Psoas muscle (tissue), 8 donors: ENCODE data around the gene PLB1. TPM values are rescaled to one million over a fixed set of nuclear protein-coding genes. Genes with fewer than 3 reads are reported as not detected.

Experiments used
- ATAC-seq, 4 donors: fragments of 200-7000 bp; cut with Tn5 transposase; one replicate each; pipeline ENCODE4 v1.9.1; 2020; ENCODE audit warnings: moderate library complexity in 3 of 4, mild to moderate bottlenecking in 2 of 4
- DNase-seq, 2 donors: peaks; one replicate each; pipeline ENCODE4 v3.0.0-alpha.2; 2020
- H3K27ac ChIP-seq: fragments of 200-600 bp; one replicate; pipeline ENCODE4 v1.8.0; 2022
- H3K27me3 ChIP-seq, 3 donors: fragments of 200-600 bp in 1 of 3; one replicate each; pipeline versions ENCODE4 v1.6.1 to v1.8.0; 2013 to 2022; ENCODE audit warnings: low read length in 2 of 3, mild to moderate bottlenecking in 2 of 3, moderate library complexity in 1 of 3; ENCODE audit not compliant: insufficient read depth in 3 of 3
- H3K36me3 ChIP-seq, 2 donors: fragments of 200-600 bp in 1 of 2; one replicate each; pipeline versions ENCODE4 v1.6.1 to v1.8.0; 2013 to 2022; ENCODE audit warnings: low read depth in 1 of 2, mild to moderate bottlenecking in 1 of 2, moderate library complexity in 1 of 2; ENCODE audit not compliant: insufficient read depth in 1 of 2
- H3K4me1 ChIP-seq: fragments of 200-600 bp; one replicate; pipeline ENCODE4 v1.8.0; 2022
- H3K4me3 ChIP-seq: fragments of 200-600 bp; one replicate; pipeline ENCODE4 v1.8.0; 2022; ENCODE audit warnings: mild to moderate bottlenecking
- H3K9me3 ChIP-seq: fragments of 200-600 bp; one replicate; pipeline ENCODE4 v1.8.0; 2022
- CTCF ChIP-seq: fragments of 200-600 bp; IDR thresholded peaks from one replicate; pipeline ENCODE4 v1.8.0; 2022; ENCODE audit warnings: antibody characterized with exemption
- WGBS, 3 donors: extraction: QIAGEN DNeasy Blood & Tissue Kit; methylation state at CpG; one replicate each; pipeline versions ENCODE4 v1.1.6 to v1.1.7; 2013; 5-methylcytosine and 5-hydroxymethylcytosine counted together
- intact Hi-C, 2 donors: fragments of 100-400 bp; cut with DNase I; formaldehyde crosslinking; loops; one replicate each; pipeline versions ENCODE4 v1.11.0 to v1.14.2; 2022
- polyA plus RNA-seq, 3 donors: library from polyadenylated mRNA; stranded (reverse); fragments of 200-250 nt; gene quantifications; one replicate each; pipeline ENCODE4 v1.2.3, GENCODE V29; 2013
- total RNA-seq, 4 donors: library from RNA; stranded (reverse); fragmentation: NEBNext Ultra II Directional in 2 of 4; extraction: Animal tissue kit (Norgen Biotek cat#: 25700) in 2 of 4; gene quantifications; one replicate each; pipeline versions ENCODE4 v1.2.1 to v1.2.4, GENCODE V29; 2021 to 2023
- donor health status: healthy with polysubstance abuse.
- donor health status: DM: no; HTN: no; CAD: no; lungs with moderate emphysema.
- donor health status: Bipolar disorder and iron deficiency.
- donor health status: healthy.
- donor health status: DM: yes; HTN: yes; CAD: no.
- donor health status: DM: no; HTN: no; CAD: no.
- donor health status: DM: no; HTN: no; CAD: no.
- donor health status: DM: yes; HTN: yes; CAD: no.

PLB1 gene
- total and polyA plus RNA-seq, 7 donors: 0.63 to 4.9 (median 1.7) TPM

GRCh38 chr2:28488083-28488830 lies 7.6 kb upstream of the PLB1 start:
- Histone ChIP-seq H3K4me1 (no peaks in the 10 kb centered on the region), H3K4me3 (no peak overlapping the region), H3K27me3 (no peaks in the 10 kb centered on the region), H3K27ac (no peak overlapping the region), H3K9me3 (no peaks in the 10 kb centered on the region), H3K36me3 (no peaks in the 10 kb centered on the region)
- intact Hi-C loops: no loop called here
- 57 to 66% (median 64%) methylated on average over 5 to 6 of the region's 6 CpGs for WGBS, 3 donors
- TF ChIP-seq CTCF: no peak
- no peak for DNase-seq
- ATAC-seq: no peak

DNA sequence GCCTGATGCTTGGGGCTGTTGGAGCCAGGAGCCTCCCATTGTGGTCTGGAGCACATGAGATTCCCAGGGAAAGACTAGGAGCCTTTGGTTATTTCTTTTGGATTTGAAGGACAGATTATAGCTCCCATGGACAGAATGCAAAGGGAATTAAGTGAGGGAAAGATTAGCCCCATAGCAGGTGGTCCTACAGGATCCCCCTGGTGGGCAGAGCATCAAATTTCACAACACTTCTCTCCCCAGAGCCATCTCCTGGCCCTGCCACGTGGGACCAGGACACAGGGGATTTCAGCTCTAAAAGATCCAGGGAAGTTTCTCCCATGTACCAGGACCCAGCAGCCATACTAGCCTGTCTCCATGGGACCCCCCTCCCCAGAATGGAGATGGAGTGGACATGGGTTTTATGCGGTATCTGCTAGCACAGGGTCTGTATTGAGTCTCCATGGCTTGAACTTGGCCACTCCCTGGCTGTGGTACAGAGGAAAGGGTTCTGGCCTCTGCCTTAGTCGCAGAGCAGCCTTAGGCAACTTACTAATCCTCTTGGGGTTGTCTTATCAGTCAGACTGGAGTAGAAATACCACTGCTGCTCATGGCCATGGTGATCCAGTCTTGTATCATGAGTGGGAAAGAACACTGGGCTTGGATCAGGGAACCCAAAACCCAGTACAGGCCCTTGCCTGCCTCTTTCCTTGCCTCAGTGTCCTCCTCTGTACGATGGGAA lies 6.8 kb upstream of the PLB1 start:
- no peak overlapping the region for H3K27ac ChIP-seq
- H3K4me3 ChIP-seq: no peak overlapping the region
- ATAC-seq (no peak), DNase-seq (no peak)
- H3K4me1 ChIP-seq: no peaks in the 10 kb centered on the region
- no peaks in the 10 kb centered on the region for H3K27me3 ChIP-seq
- no peaks in the 10 kb centered on the region for H3K36me3 ChIP-seq
- WGBS, 3 donors: 73 to 81% (median 79%) methylated on average over 4 of the region's 4 CpGs
- H3K9me3 ChIP-seq: no peaks in the 10 kb centered on the region
- no peak for TF ChIP-seq CTCF
- intact Hi-C loops: no loop called here

DNA sequence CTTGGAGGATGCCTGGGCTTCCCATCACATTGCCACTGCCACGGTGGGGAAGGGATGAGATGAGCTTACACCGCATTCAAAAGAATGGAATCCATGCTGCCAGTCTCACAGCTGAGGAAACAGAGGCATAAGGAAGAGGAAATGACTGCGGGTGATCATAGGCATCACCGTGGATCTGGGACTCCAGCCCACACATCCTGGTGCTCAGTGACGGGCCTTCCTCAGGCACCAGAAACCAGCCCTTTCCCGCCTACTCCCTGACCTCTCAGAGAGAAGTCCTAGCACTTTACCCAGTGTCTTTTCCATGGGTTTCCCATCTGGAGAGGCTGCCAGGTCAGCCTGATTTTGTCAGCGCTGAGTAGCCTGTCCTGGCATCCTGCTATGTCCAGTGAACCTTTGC lies 5.3 kb upstream of the PLB1 start:
- no peak overlapping the region for H3K27ac ChIP-seq
- H3K4me3 ChIP-seq: no peak overlapping the region
- no peaks in the 10 kb centered on the region for H3K4me1 ChIP-seq
- 68 to 82% (median 81%) methylated on average over 7 of the region's 7 CpGs for WGBS, 3 donors
- no peaks in the 10 kb centered on the region for H3K27me3 ChIP-seq
- no peaks in the 10 kb centered on the region for H3K36me3 ChIP-seq
- no peak for TF ChIP-seq CTCF
- intact Hi-C loops: no loop called here
- no peak for ATAC-seq
- DNase-seq: no peak
- H3K9me3 ChIP-seq: no peaks in the 10 kb centered on the region

DNA sequence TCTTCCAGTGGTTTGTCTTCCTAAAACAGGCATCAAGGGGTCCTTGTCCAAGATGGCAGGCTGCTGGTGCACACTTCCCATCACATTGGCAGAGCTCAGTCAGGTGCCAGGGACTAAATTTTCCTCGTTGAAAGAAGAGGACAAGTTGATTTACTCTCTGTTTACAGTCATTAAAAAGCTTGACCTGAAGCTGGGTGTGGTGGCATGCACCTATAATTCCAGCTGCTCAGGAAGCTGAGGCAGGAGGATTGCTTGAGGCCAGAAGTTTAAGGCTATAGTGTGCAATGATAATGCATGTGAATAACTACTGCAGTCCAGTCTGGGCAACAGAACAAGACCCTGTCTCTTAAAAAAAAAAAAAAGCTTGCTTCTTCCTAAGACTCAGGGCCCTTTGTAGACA lies 3.6 kb upstream of the PLB1 start:
- H3K9me3 ChIP-seq: no peaks in the 10 kb centered on the region
- ATAC-seq (no peak), DNase-seq (no peak)
- H3K4me3 ChIP-seq: no peak overlapping the region
- intact Hi-C loops: no loop called here
- H3K36me3 ChIP-seq: no peaks in the 10 kb centered on the region
- WGBS, 3 donors: 33 to 65% (median 34%) methylated on average over 1 of the region's 1 CpG
- H3K27me3 ChIP-seq: no peaks in the 10 kb centered on the region
- no peak for TF ChIP-seq CTCF
- H3K27ac ChIP-seq: no peak overlapping the region
- no peaks in the 10 kb centered on the region for H3K4me1 ChIP-seq
